HS-5 (cell line): Measurements from ENCODE around the gene LRRC3C.
"Not testable (repeated sequence)": the region's sequence is repeated elsewhere in the genome, so short reads cannot be mapped to it uniquely, and the experiment has no call there.

ENCODE experiments used
- DNase-seq: peaks from one replicate; pipeline ENCODE4 v3.0.0-alpha.2; 2012; ENCODE audit warnings: low read depth

Gene LRRC3C, protein sequence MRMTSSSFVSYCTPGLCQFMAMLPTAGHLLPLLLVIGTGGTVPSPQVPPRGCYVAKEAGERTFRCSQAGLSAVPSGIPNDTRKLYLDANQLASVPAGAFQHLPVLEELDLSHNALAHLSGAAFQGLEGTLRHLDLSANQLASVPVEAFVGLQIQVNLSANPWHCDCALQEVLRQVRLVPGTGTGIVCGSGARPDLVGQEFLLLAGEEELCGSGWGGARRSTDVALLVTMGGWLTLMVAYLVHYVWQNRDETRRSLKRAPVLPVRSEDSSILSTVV

GRCh38 chr17:39927101-39927928, at the start of gene LRRC3C, which contains the start of gene ORMDL3:
LRRC3C (plus strand) TSS chr17:39927732; CDS start chr17:39941524, 13,792 bp downstream.
ORMDL3 (minus strand) TSS chr17:39927601; CDS start chr17:39924203, 3,398 bp downstream.
- DNase-seq, result peak; percentile 60

- not testable (repeated sequence) for DNase-seq
These were observed 41.4 kb upstream of the LRRC3C start for GRCh38 chr17:39886102-39886501.

GRCh38 chr17:39887078-39887477, 40.5 kb upstream of the LRRC3C start:
- DNase-seq, result no peak

DNA sequence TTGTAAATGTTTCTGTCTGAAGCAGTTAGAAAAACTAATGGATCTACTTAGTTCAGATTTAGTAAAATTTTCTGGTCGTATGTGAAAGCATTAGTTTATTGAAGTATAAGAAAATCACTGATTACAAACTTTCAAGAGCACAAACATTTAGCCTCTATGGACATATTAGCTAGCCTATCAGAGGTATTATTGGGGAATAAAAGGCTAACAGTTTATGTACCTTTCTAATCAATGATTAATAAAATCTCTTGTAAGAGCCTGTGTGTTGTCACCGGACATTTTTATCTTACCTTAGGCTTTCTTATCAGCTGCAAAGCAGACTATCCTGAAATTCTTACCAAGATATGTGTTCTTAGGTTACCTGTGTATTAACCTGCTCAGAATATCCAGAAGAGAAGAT, 38.3 kb upstream of the LRRC3C start:
- no peak for DNase-seq

GRCh38 chr17:39894681-39895376, 32.7 kb upstream of the LRRC3C start:
- DNase-seq, result no peak

- no peak for DNase-seq
These were observed 29.4 kb upstream of the LRRC3C start for GRCh38 chr17:39898088-39898487.

GRCh38 chr17:39899215-39899614, 28.3 kb upstream of the LRRC3C start:
- no peak for DNase-seq

DNA sequence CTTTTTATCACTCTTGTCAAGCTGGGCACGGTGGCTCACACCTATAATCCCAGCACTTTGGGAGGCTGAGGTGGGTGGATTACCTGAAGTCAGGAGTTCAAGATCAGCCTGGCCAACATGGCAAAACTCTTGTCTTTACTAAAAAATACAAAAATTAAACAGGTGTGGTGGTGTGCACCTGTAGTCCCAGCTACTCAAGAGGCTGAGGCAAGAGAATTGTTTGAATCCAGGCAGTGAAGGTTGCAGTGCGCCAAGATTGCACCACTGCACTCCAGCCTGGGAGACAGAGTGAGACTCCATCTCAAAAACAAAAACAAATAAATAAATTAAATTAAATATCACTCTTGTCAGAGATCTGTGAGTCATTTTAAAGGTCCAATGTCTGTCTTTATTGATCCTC, 25.5 kb upstream of the LRRC3C start:
- DNase-seq, result not testable (repeated sequence)

- no peak for DNase-seq
These were observed 24.2 kb upstream of the LRRC3C start for GRCh38 chr17:39903158-39903884.

GRCh38 chr17:39904990-39905288, 22.6 kb upstream of the LRRC3C start:
- DNase-seq, result no peak

- DNase-seq, result no peak
These were observed 18.7 kb upstream of the LRRC3C start for GRCh38 chr17:39908789-39909352.

DNA sequence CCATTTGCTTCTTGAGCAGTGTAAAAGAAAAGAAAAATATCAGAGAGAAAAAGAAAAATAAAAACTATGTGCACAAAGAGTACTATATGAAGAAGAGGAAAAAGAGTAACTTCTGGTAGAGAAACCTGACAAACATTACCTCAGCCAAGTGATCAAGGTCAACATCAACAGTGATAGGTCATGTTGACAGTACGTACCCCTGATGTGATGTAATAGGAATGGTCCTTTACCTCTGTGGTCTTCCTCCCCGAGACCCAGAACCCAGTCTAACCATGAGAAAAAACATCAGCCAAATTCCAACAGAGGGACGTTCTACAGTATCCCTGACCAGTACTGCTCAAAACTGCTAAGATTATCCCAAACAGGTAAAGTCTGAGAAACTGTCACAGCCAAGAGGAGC, 13.5 kb upstream of the LRRC3C start:
- DNase-seq, result no peak

DNA sequence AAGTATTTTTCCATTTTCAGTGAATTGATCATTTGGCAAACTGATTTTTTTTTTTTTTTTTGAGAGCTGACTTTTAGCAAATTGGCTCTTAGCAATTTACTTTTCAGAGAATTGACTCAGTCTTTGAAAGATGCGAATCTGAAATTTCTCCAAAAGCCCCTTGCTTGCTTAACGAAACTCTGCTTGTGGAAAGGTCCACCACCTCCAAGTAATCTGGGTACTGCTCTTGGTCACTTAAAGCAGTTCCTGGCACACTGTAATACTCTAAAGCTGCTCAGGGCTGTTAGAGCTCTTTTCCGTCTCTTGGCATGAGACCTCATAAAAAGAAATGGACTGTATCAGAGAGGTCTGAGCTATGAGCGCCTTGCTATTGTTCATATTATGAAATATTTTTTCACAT, 12.0 kb upstream of the LRRC3C start:
- no peak for DNase-seq

GRCh38 chr17:39916918-39917317, 10.6 kb upstream of the LRRC3C start:
- DNase-seq, result no peak

GRCh38 chr17:39919087-39919683, 8.3 kb upstream of the LRRC3C start:
- no peak for DNase-seq

GRCh38 chr17:39920218-39921210, 7.0 kb upstream of the LRRC3C start:
- DNase-seq, result no peak

GRCh38 chr17:39921323-39921722, 6.2 kb upstream of the LRRC3C start:
- DNase-seq, result no peak

DNA sequence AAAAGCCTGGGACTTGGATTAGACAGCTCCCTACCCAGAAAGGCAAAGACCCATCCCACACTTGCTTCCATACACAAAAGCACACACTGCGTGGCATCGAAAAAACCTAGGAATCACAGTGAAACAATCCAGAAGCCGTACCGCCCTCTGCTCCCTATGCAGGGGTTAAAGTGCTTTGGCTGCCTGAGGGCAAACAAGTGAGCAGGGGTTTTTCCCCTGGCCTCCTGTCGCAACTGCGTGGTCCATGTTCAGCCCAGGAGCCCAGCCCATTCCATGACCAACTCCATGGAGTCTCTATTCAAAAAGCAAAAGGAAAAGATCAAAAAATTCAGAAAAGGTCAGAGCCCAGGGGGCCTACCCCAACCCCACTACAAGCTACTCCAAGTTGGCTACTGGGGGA, 5.5 kb upstream of the LRRC3C start:
- no peak for DNase-seq

DNA sequence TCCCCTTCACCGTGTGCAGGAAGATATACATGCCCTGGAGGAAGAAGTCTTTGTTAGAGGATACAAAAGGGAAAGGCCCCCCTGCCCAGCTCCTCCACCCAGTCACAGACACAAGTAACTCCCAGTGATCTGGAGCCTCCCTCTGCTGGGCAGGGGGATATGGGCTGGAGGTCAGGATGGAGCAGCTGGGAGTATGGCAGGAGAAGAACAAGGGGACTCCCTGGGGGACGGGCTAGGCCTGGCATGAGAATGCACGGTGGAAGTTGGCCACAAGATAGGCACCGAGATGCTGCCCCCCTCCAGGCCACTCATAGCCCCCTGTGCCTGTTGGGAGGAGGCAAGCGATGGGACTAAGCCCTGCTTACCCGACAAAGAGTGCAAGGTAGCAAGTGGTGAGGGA, 4.3 kb upstream of the LRRC3C start:
- no peak for DNase-seq
